Middle frontal gyrus (tissue), 1 donor: ENCODE results near the gene HIVEP1.
A peak's percentile ranks its signal among the peaks of the same experiment; 100 is the strongest.

Experiments
- DNase-seq: peaks from one replicate; pipeline ENCODE4 v3.0.0-alpha.2; 2015; ENCODE audit warnings: low spot score; ENCODE audit errors: extremely low spot score

Gene HIVEP1

DNA sequence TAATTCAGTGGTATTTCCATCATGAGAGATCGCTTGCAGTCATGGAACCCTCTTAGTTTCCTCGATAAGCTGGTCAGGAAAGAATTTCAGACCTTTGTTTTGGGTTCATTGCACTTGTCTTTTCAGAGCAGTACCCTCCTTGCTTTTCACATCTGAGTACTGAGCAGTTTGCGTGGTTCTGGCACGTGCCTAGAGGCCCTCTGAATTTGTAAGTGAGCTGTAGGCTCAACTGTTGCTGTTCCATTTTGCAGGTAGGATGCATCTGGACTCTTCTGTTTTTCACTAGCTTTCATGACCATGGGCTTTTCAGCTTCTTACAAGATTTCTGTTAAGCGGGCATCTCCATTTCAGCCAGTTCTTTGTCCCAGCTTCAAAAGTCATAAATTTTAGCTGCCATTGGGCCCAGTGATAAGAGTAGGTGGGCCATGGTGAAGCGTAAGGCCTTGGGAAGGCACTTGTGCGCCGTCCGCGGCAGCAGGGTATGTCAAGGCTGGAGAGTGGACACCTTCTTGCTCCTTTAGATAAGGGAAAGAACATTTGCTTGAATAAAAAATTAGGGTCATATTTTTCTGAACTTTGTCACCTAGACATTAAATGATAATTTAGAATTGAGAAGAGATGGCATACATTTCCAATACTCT, 35.8 kb downstream of the HIVEP1 start:
- no peak for DNase-seq

DNA sequence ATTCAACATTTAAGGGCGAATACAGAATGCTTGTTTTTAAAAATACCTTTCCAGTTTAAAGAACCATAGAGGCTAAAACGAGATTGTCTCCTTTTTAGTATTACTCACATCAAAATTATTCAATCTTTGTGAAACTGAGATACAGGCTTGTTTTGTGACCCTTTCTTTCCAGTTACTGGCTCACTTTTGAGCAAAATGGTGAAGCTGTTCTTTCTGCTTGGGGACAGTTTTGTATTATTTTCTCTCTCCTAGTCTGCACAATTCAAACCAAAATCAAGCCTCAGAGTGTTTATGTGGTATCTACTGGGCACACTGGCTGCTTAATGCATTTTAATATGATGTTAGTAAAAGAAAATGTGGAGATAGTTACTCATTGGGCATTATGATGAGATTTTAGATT, 36.5 kb downstream of the HIVEP1 start:
- no peak for DNase-seq

DNA sequence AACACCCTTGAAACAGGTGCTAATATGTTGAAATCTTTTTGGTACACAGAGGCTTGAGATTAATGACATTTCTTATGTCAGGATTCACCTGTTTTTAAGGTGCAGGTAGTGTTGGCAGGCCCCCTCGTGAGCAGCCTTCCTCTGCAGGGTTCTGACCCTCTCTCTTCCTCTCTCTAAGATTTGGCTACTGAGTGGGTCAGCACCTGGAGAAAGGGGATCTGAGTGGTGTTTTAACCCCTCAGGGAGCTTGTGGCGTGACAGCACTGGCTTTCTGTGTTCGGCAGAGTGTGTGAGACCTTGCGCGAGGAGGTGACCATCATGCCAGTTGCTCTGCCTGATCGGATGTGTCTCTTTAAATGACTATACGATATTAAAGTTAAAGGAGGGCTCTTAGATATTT, 37.1 kb downstream of the HIVEP1 start:
- no peak for DNase-seq

DNA sequence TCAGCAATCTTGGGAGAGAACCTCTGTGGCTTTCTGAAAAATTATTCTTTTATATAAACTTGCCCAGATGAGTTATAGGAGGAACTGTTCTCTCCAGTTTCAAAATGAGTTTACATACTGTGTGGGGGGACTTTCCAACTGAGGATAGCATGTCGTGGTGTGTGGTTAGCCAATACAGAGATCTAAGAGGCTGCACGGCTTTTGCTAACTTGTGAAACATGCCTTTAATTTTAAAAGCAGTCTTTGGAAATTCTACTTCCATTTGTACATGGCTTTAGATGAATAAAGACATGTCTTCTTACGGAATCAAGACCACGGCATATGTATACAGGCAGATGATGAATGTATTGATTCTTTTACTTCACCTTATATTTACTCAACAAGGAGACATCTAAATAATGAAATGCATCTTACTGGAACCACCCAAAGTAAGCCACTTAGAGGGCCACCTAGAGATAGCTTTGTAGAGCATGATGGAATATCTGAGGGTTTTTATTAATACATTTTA, 39.8 kb downstream of the HIVEP1 start:
- no peak for DNase-seq

DNA sequence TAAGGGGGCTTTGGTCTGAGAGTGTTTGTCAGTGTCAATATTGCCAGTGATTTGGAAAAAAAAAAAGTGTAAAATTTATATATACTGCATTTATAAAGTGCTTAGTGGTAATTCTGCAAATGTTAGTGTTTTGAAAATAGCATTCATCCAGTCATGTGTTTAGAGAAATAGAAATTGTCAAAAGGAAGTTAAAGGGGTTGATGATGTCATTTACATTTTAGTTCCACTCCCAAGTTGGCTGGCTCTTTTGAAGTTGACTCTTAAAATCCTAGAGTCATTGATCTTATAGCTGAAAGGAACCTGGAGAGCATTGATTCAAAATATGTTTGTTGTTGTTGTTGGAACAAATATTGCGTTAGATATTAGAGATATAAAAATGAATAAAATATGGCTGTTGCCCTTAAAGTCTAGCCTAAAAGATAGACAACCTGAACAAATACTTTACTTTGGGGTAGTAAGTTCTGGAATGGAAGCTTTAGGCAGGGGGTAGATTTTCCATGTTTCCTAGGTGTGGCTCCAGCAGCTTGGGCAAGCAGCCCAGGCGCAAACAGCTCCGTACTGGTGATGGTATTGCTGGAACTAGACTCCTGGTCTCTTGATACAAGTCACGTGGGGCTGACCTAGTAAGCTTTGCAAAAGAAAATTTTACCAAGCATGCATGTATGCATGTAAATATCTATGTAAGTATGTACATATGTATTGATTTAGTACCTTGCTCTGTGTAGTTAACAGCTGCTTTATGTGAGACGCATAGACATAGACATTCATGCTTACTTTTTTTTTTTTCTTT, 46.3 kb downstream of the HIVEP1 start:
- DNase-seq = no peak

DNA sequence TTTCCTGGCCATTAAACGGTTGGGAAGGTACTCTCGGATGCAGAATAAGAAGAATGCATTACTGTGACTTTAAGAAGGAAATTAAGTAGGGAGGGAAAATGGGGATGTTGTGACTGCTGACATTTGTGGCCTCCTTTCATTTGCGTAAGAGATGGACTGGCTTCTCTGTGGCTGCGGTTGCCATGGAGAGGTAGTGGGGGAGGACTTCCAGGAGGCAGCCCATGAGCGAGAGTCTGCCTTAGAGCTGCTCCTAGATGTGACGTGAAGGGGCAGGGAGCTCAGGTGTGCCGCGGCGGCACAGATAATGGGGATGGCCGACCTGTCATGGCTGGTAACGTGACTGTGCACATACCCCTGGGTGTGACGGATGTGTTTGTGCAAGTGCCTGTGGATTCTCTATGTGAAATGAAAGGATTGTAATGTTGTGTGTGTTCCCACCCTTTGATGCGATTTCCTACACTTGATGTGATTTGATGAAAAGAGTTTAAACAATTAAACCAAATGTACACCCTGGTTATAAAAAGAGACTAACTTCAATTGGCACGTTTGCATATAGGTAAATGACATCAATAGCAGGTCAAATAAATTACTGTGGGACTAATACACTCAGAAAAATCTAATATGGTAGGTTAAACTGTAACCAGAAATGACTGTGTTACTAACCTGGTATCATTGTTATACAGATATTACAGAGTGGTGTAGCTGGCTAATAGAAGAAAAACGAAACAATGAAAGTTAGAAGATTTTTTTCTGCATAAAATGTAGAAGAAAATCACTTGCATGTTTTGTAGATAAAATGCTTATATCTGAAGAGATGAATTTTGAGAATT, 48.9 kb downstream of the HIVEP1 start:
- peak; percentile 51 for DNase-seq

DNA sequence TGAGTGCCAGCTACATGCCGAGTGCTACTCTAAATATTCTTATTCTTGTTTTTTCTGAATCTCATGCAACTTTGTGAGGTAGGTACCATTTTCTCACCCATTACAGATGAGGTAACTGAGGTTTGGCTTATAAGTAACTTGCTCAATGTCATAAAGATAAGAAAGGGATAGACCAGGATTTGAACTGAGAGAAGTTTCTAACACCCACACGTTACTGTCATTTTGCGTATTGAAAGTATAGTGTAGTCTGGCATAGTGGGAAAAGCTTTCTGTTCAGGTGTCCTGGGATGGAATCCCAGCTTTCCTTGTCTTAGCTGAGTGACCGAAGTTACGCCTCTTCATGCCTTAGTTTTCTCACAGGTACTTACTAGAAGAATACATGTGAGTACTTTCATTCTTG, 50.5 kb downstream of the HIVEP1 start:
- DNase-seq = no peak

DNA sequence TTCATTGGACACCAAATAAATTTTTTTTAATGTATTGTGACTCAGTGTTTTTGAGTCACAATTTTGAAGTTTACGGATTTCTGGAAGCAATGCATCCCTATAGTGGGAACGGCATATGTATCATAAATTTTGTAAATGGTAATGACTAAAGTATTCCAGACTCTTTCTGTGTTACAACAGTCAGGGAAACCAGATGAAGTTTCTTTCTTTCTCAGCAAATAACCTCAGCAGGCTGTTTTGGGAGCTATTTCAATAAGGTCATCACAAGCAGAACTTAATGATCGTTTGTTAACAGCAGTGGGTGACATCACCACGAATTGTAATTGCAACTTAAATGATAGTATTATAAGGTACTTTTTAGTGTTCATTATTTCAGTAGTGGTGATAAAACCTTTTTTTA, 52.0 kb downstream of the HIVEP1 start:
- DNase-seq = no peak

DNA sequence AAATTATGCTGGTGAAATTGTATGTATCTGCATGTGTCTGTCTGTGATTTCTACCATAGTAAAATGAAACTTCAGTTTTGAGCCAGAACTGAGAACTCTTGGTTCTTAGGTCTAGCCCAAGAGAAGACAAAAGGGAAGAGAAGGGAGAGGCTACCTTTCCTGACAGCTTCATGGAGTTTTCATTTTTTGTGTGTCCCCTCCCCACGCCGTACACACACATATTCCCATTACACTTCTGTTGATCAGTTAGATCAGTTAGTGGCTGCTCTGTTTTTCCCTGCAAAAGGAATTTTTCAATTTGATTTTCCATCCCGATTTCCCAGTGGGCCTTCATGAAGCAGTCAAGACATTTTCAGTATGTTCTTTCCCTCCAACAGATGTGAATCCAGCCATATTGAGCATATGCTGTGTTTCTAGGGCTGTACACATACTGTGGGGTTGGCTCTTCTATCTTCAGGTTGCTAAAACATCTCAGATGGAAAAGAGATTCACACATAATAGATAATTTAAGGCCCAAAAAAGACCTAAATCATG, 52.5 kb downstream of the HIVEP1 start:
- DNase-seq = no peak

DNA sequence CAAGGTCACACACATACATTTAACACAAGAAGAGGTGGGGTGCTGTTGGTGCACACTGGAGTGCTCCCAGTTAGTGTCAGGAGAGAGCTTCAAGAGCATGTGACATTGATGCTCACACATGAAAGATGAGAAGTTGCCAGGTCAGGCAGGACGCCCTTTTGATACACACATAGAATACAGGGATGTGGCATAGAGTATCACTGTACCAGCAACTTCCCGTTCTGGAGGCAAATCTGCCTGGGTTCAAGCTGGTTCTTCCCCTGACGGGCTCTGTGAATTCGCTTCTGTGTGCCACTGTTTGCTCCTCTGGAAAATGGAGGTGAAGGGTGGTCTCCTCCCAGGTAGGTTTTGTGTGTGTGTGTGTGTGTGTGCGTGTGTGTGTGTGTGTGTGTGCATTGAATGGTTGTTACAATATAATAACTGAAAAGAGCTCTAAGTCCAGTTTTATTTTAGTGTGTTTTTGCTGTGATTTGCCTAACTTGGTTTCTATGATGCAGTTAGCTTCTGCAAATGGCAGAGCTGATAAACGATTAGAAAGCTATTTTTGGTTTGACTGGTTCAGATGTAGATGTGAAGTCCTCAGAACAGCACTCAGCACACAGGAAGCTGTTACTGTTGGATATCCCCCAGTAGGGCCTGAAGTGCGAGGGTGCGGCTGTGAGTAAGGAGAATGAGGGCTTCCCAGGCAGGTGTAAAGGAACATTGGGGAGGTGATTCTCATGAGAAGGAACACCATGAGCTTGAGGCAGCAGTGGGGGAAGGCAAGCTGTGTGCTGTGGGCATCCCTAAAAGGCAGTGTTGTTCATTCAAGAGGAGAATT, 53.4 kb downstream of the HIVEP1 start:
- no peak for DNase-seq

DNA sequence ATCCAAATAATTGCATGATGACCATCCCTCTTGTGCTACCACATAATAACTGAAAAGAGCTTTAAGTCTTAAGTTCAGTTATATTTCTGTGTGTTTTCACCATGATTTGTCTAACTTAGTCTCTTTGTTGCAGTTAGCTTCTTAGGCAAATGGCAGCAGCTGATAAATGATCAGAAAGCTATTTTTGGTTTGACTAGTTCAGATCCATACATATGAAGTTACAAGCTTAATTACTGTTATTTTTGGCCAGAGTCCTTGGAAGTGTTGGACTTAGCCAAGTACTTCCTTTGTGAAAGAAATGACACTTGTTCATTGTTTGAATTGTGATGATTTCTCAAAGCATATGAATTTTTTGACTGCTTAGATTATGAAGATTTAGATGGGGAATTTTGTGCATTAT, 54.2 kb downstream of the HIVEP1 start:
- no peak for DNase-seq

DNA sequence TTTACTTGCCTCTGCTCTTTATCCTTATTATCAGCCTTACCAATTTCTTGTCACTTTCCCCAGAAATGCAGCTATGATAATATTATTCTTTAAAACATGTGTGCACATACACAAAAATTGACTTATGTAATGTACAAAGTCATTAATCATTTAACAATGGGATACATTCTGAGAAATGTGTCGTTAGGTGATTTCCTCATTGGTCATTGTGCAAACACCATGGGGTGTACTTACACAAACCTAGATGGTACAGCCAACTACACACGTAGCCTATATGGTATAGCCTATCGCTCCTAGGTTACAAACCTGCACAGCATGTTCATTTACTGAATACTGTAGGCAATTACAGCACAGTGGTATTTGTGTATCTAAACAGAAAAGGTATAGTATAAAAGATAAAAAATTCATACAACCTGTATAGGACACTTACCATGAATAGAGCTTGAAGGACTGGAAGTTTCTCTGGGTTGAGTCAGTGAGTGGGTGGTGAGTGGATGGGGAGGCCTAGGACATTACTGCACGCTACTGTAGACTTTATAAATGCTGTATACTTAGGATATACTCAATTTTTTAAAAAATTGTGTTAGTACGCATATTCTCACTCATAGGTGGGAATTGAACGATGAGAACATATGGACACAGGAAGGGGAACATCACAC, 56.9 kb downstream of the HIVEP1 start:
- DNase-seq = no peak

DNA sequence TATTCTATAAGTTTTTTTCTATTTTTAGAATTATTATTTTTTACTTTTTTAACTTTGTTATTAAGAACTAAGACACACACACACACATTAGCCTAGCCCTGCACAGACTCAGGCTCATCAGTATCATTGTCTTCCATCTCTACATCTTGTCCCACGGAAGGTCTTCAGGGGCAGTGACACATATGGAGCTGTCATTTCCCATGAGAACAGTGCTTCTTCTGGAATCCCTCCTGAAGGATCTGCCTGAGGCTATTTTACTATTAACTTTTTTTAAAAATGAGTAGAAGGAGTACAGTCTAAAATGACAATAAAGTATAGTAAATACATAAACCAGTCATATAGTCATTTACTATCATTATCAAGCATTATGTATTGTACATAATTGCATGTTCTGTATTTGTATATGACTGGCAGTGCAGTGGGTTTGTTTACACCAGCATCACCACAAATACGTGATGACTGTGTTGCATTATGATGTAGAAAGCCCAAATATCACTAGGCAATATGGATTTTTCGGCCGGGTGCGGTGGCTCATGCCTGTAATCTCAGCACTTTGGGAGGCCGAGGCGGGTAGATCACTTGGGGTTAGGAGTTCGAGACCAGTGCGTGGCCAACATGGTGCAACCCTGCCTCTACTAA, 57.9 kb downstream of the HIVEP1 start:
- DNase-seq = no peak

DNA sequence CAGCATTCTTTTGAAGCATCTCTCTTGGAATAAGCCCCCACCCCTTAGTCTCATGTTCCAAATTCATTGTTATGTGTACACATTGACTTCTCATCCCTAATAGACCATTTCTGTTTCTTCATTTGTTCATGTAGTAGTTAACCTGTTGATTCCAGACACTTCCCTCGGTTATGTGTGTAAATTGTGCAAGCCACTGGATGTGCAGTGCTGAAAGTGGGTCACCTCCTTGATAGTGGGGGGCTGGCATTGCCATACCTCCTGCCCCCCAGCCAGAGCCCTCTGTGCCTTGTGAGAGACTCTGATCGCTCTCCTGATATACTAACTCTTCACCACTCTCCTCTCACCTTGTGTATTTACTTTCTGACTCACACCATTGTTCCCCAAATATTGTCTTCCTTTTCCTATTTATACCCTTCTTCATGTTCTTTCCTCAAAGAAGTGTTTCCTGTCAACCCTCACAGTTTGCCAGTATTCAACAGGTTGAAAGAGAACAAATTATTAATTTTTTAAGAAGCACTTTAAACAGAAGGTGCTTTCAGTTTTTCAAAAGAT, 59.0 kb downstream of the HIVEP1 start:
- DNase-seq = no peak

DNA sequence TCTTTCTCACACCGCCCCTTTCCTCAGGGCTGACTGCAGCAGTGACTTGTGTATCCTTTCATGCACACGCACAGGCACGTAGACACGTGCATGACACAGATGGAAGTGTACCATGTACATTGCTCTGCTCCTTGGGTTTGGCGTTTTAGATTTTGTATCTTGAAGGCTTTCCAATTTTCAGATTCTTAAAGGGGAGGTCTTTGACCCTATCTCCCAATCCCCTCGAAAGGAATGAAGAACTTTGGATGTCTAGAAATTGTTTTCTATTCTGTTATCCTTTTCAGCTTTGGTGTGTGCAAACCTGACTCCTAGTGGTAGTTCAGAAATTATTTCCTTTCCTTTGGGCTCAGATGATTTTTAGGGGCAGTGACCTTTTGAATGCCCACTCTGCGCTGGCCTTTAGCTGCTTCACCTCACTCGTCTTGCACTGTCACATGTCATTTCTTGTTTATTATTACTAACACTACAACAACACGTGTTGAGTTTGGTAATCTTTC, 63.0 kb downstream of the HIVEP1 start:
- DNase-seq = no peak

DNA sequence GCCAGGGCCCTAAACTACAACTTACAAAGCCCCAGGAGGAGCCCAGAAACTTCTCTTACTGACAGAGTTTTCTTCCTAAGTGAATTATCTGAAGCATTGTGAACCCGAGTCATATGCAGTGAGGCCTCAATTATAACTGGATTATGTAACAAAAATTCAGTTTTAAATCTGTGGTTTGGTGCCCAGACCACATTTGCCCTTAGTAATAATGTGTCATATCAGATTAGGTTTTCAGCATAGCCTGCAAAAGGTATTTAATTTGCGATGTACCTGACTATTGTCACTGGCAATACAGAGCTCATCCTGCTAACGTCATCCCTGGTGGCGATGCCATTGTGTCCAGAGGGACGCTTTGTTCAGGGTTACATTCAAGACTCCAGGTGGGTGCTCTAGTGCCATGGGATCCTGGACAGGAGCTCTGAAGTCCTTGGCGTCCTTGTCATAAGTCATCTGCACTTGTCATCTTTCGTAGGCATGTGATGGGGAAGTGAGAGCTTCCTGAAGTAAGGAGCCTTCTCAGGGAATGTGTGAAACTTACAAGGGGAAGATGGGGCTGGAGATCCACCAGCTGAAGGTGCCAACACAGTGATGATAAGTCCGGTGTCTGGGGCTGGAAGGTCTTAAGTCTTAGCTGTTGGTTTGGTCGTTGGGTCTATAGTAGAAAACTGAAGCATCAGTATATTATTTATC, 65.1 kb downstream of the HIVEP1 start:
- DNase-seq = no peak

DNA sequence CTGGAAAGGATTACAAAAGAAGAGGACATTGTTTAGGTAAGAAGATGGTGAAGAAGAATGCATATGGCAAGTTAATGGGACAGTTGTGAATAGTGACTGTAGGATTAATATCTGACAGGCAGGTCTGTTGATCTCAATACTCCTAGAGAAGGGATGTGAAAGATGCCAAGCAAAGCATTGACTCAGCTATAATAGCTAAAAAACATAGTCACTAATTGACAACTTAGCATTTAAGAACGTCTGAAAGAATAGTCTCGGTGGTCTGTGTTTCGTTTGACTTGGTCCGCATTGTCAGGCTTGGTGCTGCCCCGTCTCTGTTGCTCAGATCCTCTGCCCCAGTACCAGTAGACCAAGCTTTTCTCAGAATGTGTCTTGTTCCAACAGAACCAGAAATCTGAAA, 65.9 kb downstream of the HIVEP1 start:
- no peak for DNase-seq

DNA sequence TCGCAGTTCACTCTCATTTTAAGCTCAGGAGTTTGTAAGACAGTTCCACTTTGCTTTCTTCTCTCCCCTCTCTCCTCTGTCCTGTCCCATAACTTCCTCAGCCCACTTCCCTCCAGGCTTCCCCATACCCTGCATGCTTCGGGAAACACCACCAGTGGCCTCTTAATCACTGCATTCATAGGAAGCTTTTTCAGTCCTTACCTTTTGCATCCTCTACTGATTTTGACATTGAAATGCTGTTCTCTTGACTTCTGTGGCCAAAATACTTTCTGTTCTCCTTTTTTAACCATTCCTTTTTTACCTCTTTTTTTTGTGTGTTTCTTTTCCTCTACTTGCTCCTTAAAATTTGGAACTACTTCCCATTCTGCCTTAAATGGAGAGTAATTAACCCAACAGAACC, 69.7 kb downstream of the HIVEP1 start:
- DNase-seq = no peak

DNA sequence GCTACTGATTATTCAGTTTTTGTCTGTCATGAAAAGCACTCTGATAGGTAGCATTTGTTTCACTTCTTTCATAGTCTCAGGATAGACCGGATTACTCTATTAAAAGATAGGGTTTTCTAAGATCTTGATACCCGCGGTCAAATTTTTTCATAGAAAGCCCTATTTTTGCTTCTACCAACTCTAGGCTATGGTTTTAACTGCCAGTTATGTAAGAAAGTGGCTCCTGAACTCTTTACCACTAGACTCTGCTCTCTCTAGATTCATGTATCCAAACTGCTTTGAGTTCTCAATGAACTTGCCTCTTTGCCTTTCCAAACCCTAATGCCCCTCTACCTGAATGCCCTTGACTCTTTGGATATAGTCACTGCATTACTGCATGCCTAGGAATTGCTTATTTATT, 70.3 kb downstream of the HIVEP1 start:
- DNase-seq = no peak
